Thoracic aorta (tissue), 2 donors: ENCODE results near the gene AP4B1. TPM values are rescaled to one million over a fixed set of nuclear protein-coding genes. Genes with fewer than 3 reads are reported as not detected.

ENCODE experiments used
- ATAC-seq: fragments of 150-250 bp; one replicate; pipeline ENCODE4 v1.8.0; 2017; ENCODE audit warnings: low read depth; ENCODE audit not compliant: insufficient number of reproducible peaks, low FRiP score
- DNase-seq: peaks from one replicate; pipeline ENCODE4 v3.0.0-alpha.2; 2020; ENCODE audit warnings: low spot score
- H3K27ac ChIP-seq, 2 donors: fragments of 200-600 bp; sonication (generic); 1 replicate in 1 of 2; 2 replicates in 1 of 2; pipeline ENCODE4 v1.5.1; 2016; ENCODE audit warnings: mild to moderate bottlenecking in 2 of 2, moderate library complexity in 2 of 2
- H3K27me3 ChIP-seq: fragments of 200-600 bp; sonication (generic); replicated peaks from 2 replicates; pipeline ENCODE4 v1.6.0; 2016; ENCODE audit warnings: mild to moderate bottlenecking; ENCODE audit not compliant: insufficient read depth
- H3K36me3 ChIP-seq: fragments of 200-600 bp; sonication (generic); one replicate; pipeline ENCODE4 v1.5.1; 2016
- H3K4me1 ChIP-seq, 2 donors: fragments of 200-600 bp; sonication (generic); 1 replicate in 1 of 2; 2 replicates in 1 of 2; pipeline versions ENCODE4 v1.5.1 to v1.6.0; 2016; ENCODE audit warnings: low read depth in 2 of 2, mild to moderate bottlenecking in 1 of 2; ENCODE audit not compliant: control insufficient read depth in 1 of 2
- H3K4me3 ChIP-seq: fragments of 200-600 bp; sonication (generic); 2 replicates; pipeline ENCODE4 v1.5.1; 2016; ENCODE audit warnings: mild to moderate bottlenecking
- H3K9me3 ChIP-seq: fragments of 200-600 bp; sonication (generic); 2 replicates; pipeline ENCODE4 v1.5.1; 2016
- CTCF ChIP-seq: fragments of 200-600 bp; sonication (generic); IDR thresholded peaks from one replicate; pipeline ENCODE4 v1.5.1; 2019; ENCODE audit warnings: antibody characterized with exemption
- total RNA-seq, 2 donors: library from RNA; depleted of rRNA; stranded (reverse); fragments of >200 nt; gene quantifications; one replicate each; pipeline versions ENCODE4 v1.1.0 to v1.2.3, GENCODE V29; 2016

Gene AP4B1
- total RNA-seq, 2 donors from 2014 or later, result 7.0 to 47.2 TPM

- TF ChIP-seq CTCF, result no peak
- ATAC-seq, result no peak
- H3K4me1 ChIP-seq, result peaks cover 0 to 16% of the 10 kb centered on the region in 2 donors
- no peaks in the 10 kb centered on the region for H3K27me3 ChIP-seq
- H3K27ac ChIP-seq, result no peak overlapping the region
- DNase-seq, result no peak
- H3K9me3 ChIP-seq, result no peaks in the 10 kb centered on the region
- H3K36me3 ChIP-seq, result peaks cover 13% of the 10 kb centered on the region
- no peak overlapping the region for H3K4me3 ChIP-seq
Measured at GRCh38 chr1:113895098-113895497, 9.5 kb downstream of the AP4B1 start.

GRCh38 chr1:113893267-113893666, 11.3 kb downstream of the AP4B1 start:
- TF ChIP-seq CTCF, result no peak

GRCh38 chr1:113891631-113892220, 12.9 kb downstream of the AP4B1 start:
- H3K36me3 ChIP-seq, result peaks cover 13% of the 10 kb centered on the region
- H3K4me3 ChIP-seq, result no peak overlapping the region
- no peak for ATAC-seq
- no peaks in the 10 kb centered on the region for H3K9me3 ChIP-seq
- H3K4me1 ChIP-seq, result no peaks in the 10 kb centered on the region
- H3K27ac ChIP-seq, result no peak overlapping the region
- H3K27me3 ChIP-seq, result no peaks in the 10 kb centered on the region
- no peak for DNase-seq
- no peak for TF ChIP-seq CTCF

More at GRCh38 chr1:113893267-113893666, 11.3 kb downstream of the AP4B1 start:
- no peaks in the 10 kb centered on the region for H3K27me3 ChIP-seq
- ATAC-seq, result no peak
- H3K4me1 ChIP-seq, result peaks cover 0 to 2% of the 10 kb centered on the region in 2 donors
- no peak for DNase-seq
- no peaks in the 10 kb centered on the region for H3K9me3 ChIP-seq
- H3K36me3 ChIP-seq, result peaks cover 13% of the 10 kb centered on the region
- H3K27ac ChIP-seq, result no peak overlapping the region
- no peak overlapping the region for H3K4me3 ChIP-seq

GRCh38 chr1:113890816-113891215, 13.8 kb downstream of the AP4B1 start:
- ATAC-seq, result no peak
- DNase-seq, result no peak
- TF ChIP-seq CTCF, result no peak

GRCh38 chr1:113887402-113888175, 17.0 kb downstream of the AP4B1 start, which contains the start of gene BCL2L15:
Gene BCL2L15 (minus strand): TSS chr1:113887581. CDS start chr1:113887375, 206 bp downstream.
- no peak for ATAC-seq
- H3K27me3 ChIP-seq, result no peaks in the 10 kb centered on the region
- no peaks in the 10 kb centered on the region for H3K9me3 ChIP-seq
- no peaks in the 10 kb centered on the region for H3K36me3 ChIP-seq
- no peak within 1 kb of the TSS for H3K4me3 ChIP-seq
- no peak for DNase-seq
- H3K4me1 ChIP-seq, result no peaks in the 10 kb centered on the region
- no peak within 1 kb of the TSS for H3K27ac ChIP-seq
- no peak for TF ChIP-seq CTCF

More at GRCh38 chr1:113890816-113891215, 13.8 kb downstream of the AP4B1 start:
- Histone ChIP-seq H3K36me3 (peaks cover 11% of the 10 kb centered on the region), H3K4me3 (no peak overlapping the region), H3K27me3 (no peaks in the 10 kb centered on the region), H3K9me3 (no peaks in the 10 kb centered on the region), H3K4me1 (no peaks in the 10 kb centered on the region), H3K27ac (no peak overlapping the region)
